HepG2 (cell line): Measurements from ENCODE around the gene FAM53B. TPM values are rescaled to one million over a fixed set of nuclear protein-coding genes. Genes with fewer than 3 reads are reported as not detected.

Experiments
- ASH2L ChIP-seq: fragments of 300-600, 200-600 bp; sonication (generic); IDR thresholded peaks from 2 replicates; pipeline ENCODE4 v1.7.0; 2017; ENCODE audit warnings: low read depth, mild to moderate bottlenecking, moderate library complexity, mixed read lengths, low read length; ENCODE audit not compliant: insufficient read length
- ATF1 ChIP-seq: IDR thresholded peaks from 2 replicates; pipeline ENCODE4 v1.6.1; 2016; ENCODE audit warnings: mild to moderate bottlenecking, control low read depth
- BHLHE40 ChIP-seq: IDR thresholded peaks from 2 replicates; pipeline ENCODE4 v1.6.1; 2011; ENCODE audit warnings: low read length, improper control_type of control experiment
- BRCA1 ChIP-seq: sonication (generic); formaldehyde crosslinking; IDR thresholded peaks from 2 replicates; pipeline ENCODE4 v1.4.0; 2020; ENCODE audit warnings: missing genetic modification reagents
- FOXK2 ChIP-seq: fragments of 450-650 bp; IDR thresholded peaks from 2 replicates; pipeline ENCODE4 v1.6.1; 2016
- HMGA1 ChIP-seq: sonication (generic); formaldehyde crosslinking; conservative IDR thresholded peaks from 2 replicates; pipeline ENCODE4 v1.4.0; 2020; ENCODE audit warnings: missing genetic modification reagents
- KAT2B ChIP-seq: fragments of 150-350 bp; IDR thresholded peaks from 2 replicates; pipeline ENCODE4 v1.6.1; 2014; ENCODE audit warnings: low read depth, low read length, borderline replicate concordance
- MEIS2 ChIP-seq: sonication (generic); formaldehyde crosslinking; IDR thresholded peaks from 2 replicates; pipeline ENCODE4 v1.9.0; 2021; ENCODE audit warnings: mild to moderate bottlenecking, missing genetic modification reagents
- NBN ChIP-seq: fragments of 450-650 bp; conservative IDR thresholded peaks from 2 replicates; pipeline ENCODE4 v1.6.1; 2017
- ONECUT2 ChIP-seq: sonication (generic); formaldehyde crosslinking; IDR thresholded peaks from 2 replicates; pipeline ENCODE4 v1.4.0; 2020; ENCODE audit warnings: missing genetic modification reagents
- PRPF4 ChIP-seq: fragments of 200-400 bp; formaldehyde crosslinking; IDR thresholded peaks from 2 replicates; pipeline ENCODE4 v1.6.1; 2016; ENCODE audit warnings: low read length, low read depth; ENCODE audit not compliant: poor library complexity, severe bottlenecking
- RARA ChIP-seq: IDR thresholded peaks from 2 replicates; pipeline ENCODE4 v1.6.1; 2016; ENCODE audit warnings: missing genetic modification reagents, missing compliant biosample characterization
- SOX13 ChIP-seq, 3 experiments: fragments of 450-650 bp in 1 of 3; sonication (generic) in 1 of 3; formaldehyde crosslinking in 1 of 3; IDR thresholded peaks in 2 of 3; conservative IDR thresholded peaks in 1 of 3; 2 replicates each; pipeline versions ENCODE4 v1.5.0 to v1.6.1; 2016 to 2020; ENCODE audit warnings: antibody characterized with exemption in 1 of 3, mild to moderate bottlenecking in 1 of 3, missing compliant biosample characterization in 1 of 3, missing genetic modification reagents in 1 of 3, moderate library complexity in 1 of 3
- ZBTB1 ChIP-seq: sonication (generic); formaldehyde crosslinking; IDR thresholded peaks from 2 replicates; pipeline ENCODE4 v1.4.0; 2020; ENCODE audit warnings: missing genetic modification reagents, borderline replicate concordance
- ZNF225 ChIP-seq: sonication (generic); formaldehyde crosslinking; IDR thresholded peaks from 2 replicates; pipeline ENCODE4 v1.4.0; 2020; ENCODE audit warnings: mild to moderate bottlenecking, missing genetic modification reagents
- ZNF337 ChIP-seq: sonication (generic); formaldehyde crosslinking; IDR thresholded peaks from 2 replicates; pipeline ENCODE4 v1.5.1; 2020; ENCODE audit warnings: missing genetic modification reagents, low read depth, mild to moderate bottlenecking, borderline replicate concordance
- ZNF776 ChIP-seq: sonication (generic); formaldehyde crosslinking; IDR thresholded peaks from 2 replicates; pipeline ENCODE4 v1.4.0; 2020; ENCODE audit warnings: mild to moderate bottlenecking, missing genetic modification reagents
- polyA plus RNA-seq, 8 experiments: library from polyadenylated mRNA; depleted of rRNA in 3 of 8; stranded (reverse) in 7 of 8; unstranded in 1 of 8; fragments of >200 nt; fragmentation: Illumina TruSeq in 4 of 8; extraction: Trizol in 4 of 8; gene quantifications; 2 replicates each; pipeline versions ENCODE4 v1.2.1 to v1.2.3, GENCODE V29; 2011 to 2016; ENCODE audit warnings: low read depth in 4 of 8, missing spikeins in 1 of 8, mixed read lengths in 1 of 8; ENCODE audit not compliant: insufficient read depth in 1 of 8
- total RNA-seq, 5 experiments: library from RNA; depleted of rRNA; stranded (reverse); fragments of >200 nt; fragmentation: Illumina TruSeq; extraction: Trizol; gene quantifications; 2 replicates each; pipeline ENCODE4 v1.2.3, GENCODE V29; 2016; ENCODE audit warnings: low read depth in 1 of 5
- TF ChIP-seq, protein P1 (sequence below): sonication (generic); formaldehyde crosslinking; IDR thresholded peaks from 2 replicates; pipeline ENCODE4 v1.4.0; 2020; ENCODE audit warnings: mild to moderate bottlenecking, missing genetic modification reagents
- TF ChIP-seq, protein P2 (sequence below): sonication (generic); formaldehyde crosslinking; conservative IDR thresholded peaks from 2 replicates; pipeline ENCODE4 v1.4.0; 2020; ENCODE audit warnings: mild to moderate bottlenecking, missing genetic modification reagents, moderate library complexity
- TF ChIP-seq, protein P3 (sequence below): sonication (generic); formaldehyde crosslinking; IDR thresholded peaks from 2 replicates; pipeline ENCODE4 v1.4.0; 2020; ENCODE audit warnings: mild to moderate bottlenecking, missing genetic modification reagents
- TF ChIP-seq, protein P4 (sequence below): sonication (generic); formaldehyde crosslinking; conservative IDR thresholded peaks from 2 replicates; pipeline ENCODE4 v1.4.0; 2020; ENCODE audit warnings: missing genetic modification reagents
- TF ChIP-seq, protein P5 (sequence below): sonication (generic); formaldehyde crosslinking; IDR thresholded peaks from 2 replicates; pipeline ENCODE4 v1.8.0; 2022; ENCODE audit warnings: missing genetic modification reagents, mild to moderate bottlenecking, borderline replicate concordance

Gene FAM53B
- total and polyA plus RNA-seq, 2 of the 13 experiments (the other 11 are each of a cell fraction or from before 2014, with no cell fraction given) = 6.4 to 19.3 TPM

DNA sequence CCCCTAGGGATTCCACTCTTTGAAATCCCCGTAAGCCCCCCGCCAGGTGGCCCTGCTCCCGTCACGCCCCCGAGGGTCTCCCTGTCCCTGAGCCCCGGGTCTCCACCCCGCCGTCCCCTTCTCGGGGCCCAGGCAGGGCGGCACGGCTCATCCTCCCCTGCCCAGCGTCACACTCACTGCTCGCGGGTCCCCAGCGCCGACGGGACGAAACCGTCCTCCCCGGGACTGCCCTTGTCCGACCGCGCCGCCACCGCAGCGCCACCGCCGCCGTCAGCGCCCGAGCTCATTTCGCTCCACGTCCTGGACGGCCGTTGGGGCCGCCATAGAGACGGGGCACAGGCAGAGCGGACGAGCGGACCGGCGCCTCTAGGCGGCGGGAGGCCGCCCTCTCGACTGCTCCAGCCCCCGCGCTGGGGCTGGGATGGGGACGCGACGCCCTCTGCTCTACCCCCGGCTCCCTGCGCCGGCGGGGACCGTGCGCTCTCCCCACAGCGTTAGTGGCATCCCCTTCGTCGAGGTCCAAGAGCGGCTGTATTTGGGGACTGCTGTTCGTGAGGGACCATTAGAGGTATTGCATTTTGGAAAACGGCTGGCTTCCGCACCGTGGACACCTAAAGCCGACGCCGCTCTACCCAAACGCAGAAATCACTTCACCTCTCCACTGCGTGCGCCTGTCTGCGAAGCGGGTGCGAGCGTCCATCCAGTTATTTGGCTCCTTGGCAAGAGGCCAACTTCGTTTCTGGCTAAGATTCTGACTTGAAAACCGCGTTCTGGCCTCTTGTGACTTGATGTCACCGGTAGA is 47.6 kb upstream of the FAM53B start, which contains the start of gene EEF1AKMT2 (continued):
- TF ChIP-seq SOX13 (IDR thresholded peaks at IDR 0.05) = no peak
- peak in 1 of 2 experiments; percentile 66; a peak in 2 of 4 replicates for TF ChIP-seq SOX13 (CRISPR knock-in tag; conservative IDR thresholded peaks at IDR 0.05 in 1 of 2, IDR thresholded peaks at IDR 0.05 in 1 of 2)
- no peak for TF ChIP-seq ZBTB1 (CRISPR knock-in tag)
- peak; percentile 76; the same call in 1 of the 2 replicates for TF ChIP-seq ZNF225
- TF ChIP-seq KAT2B = no peak
- TF ChIP-seq HMGA1 (CRISPR knock-in tag) = no peak
- TF ChIP-seq, protein P1, sequence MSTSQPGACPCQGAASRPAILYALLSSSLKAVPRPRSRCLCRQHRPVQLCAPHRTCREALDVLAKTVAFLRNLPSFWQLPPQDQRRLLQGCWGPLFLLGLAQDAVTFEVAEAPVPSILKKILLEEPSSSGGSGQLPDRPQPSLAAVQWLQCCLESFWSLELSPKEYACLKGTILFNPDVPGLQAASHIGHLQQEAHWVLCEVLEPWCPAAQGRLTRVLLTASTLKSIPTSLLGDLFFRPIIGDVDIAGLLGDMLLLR (CRISPR knock-in tag) = peak; percentile 63; the same call in 1 of the 2 replicates
- TF ChIP-seq ASH2L = peak; percentile 91
- TF ChIP-seq, protein P2, sequence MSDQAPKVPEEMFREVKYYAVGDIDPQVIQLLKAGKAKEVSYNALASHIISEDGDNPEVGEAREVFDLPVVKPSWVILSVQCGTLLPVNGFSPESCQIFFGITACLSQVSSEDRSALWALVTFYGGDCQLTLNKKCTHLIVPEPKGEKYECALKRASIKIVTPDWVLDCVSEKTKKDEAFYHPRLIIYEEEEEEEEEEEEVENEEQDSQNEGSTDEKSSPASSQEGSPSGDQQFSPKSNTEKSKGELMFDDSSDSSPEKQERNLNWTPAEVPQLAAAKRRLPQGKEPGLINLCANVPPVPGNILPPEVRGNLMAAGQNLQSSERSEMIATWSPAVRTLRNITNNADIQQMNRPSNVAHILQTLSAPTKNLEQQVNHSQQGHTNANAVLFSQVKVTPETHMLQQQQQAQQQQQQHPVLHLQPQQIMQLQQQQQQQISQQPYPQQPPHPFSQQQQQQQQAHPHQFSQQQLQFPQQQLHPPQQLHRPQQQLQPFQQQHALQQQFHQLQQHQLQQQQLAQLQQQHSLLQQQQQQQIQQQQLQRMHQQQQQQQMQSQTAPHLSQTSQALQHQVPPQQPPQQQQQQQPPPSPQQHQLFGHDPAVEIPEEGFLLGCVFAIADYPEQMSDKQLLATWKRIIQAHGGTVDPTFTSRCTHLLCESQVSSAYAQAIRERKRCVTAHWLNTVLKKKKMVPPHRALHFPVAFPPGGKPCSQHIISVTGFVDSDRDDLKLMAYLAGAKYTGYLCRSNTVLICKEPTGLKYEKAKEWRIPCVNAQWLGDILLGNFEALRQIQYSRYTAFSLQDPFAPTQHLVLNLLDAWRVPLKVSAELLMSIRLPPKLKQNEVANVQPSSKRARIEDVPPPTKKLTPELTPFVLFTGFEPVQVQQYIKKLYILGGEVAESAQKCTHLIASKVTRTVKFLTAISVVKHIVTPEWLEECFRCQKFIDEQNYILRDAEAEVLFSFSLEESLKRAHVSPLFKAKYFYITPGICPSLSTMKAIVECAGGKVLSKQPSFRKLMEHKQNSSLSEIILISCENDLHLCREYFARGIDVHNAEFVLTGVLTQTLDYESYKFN (CRISPR knock-in tag) = peak; percentile 60
- TF ChIP-seq, protein P3, sequence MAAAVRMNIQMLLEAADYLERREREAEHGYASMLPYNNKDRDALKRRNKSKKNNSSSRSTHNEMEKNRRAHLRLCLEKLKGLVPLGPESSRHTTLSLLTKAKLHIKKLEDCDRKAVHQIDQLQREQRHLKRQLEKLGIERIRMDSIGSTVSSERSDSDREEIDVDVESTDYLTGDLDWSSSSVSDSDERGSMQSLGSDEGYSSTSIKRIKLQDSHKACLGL (CRISPR knock-in tag) = peak; percentile 37
- TF ChIP-seq BHLHE40 = peak; percentile 20; the same call in 1 of the 2 replicates
- no peak for TF ChIP-seq ATF1 (CRISPR knock-in tag)
- TF ChIP-seq RARA (CRISPR knock-in tag) = peak; percentile 50
- peak; percentile 70; the same call in 1 of the 2 replicates for TF ChIP-seq MEIS2 (CRISPR knock-in tag)
- peak; percentile 96; the same call in 1 of the 2 replicates for TF ChIP-seq ZNF337 (CRISPR knock-in tag)
- TF ChIP-seq, protein P4, sequence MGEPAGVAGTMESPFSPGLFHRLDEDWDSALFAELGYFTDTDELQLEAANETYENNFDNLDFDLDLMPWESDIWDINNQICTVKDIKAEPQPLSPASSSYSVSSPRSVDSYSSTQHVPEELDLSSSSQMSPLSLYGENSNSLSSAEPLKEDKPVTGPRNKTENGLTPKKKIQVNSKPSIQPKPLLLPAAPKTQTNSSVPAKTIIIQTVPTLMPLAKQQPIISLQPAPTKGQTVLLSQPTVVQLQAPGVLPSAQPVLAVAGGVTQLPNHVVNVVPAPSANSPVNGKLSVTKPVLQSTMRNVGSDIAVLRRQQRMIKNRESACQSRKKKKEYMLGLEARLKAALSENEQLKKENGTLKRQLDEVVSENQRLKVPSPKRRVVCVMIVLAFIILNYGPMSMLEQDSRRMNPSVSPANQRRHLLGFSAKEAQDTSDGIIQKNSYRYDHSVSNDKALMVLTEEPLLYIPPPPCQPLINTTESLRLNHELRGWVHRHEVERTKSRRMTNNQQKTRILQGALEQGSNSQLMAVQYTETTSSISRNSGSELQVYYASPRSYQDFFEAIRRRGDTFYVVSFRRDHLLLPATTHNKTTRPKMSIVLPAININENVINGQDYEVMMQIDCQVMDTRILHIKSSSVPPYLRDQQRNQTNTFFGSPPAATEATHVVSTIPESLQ = 0 out of 2 replicates have a peak, but pooled peaks have one; percentile 30
- TF ChIP-seq BRCA1 = peak; percentile 90
- TF ChIP-seq, protein P5, sequence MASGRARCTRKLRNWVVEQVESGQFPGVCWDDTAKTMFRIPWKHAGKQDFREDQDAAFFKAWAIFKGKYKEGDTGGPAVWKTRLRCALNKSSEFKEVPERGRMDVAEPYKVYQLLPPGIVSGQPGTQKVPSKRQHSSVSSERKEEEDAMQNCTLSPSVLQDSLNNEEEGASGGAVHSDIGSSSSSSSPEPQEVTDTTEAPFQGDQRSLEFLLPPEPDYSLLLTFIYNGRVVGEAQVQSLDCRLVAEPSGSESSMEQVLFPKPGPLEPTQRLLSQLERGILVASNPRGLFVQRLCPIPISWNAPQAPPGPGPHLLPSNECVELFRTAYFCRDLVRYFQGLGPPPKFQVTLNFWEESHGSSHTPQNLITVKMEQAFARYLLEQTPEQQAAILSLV = peak; percentile 86; the same call in 1 of the 2 replicates
- no peak for TF ChIP-seq PRPF4
- no peak for TF ChIP-seq ONECUT2 (CRISPR knock-in tag)
- 0 out of 2 replicates have a peak, but pooled peaks have one; percentile 49 for TF ChIP-seq ZNF776 (CRISPR knock-in tag)
- TF ChIP-seq FOXK2 = no peak
- no peak for TF ChIP-seq NBN
